BJ (cell line): ENCODE results near the gene TXNL4A. TPM values are rescaled to one million over a fixed set of nuclear protein-coding genes. Genes with fewer than 3 reads are reported as not detected.

Experiments used
- CTCF ChIA-PET: fragments of 350-600 bp; formaldehyde crosslinking; extraction: SDS; loops from one replicate; lab custom pipeline; 2021; ENCODE audit warnings: antibody characterized with exemption, inconsistent platforms; lab: Yijun Ruan, JAX
- POLR2A ChIA-PET: fragments of 300-600 bp; sonication (Branson Sonifier 250); formaldehyde crosslinking; extraction: SDS; loops from one replicate; lab custom pipeline; 2021; ENCODE audit warnings: antibody characterized with exemption; lab: Charles Lee
- DNase-seq: peaks from one replicate; pipeline ENCODE4 v3.0.0-alpha.2; 2011; ENCODE audit warnings: low read depth
- H3K27me3 ChIP-seq: 2 replicates; pipeline ENCODE4 v1.6.0; 2011; ENCODE audit warnings: low read length; ENCODE audit not compliant: control insufficient read depth, insufficient read depth
- H3K36me3 ChIP-seq: 2 replicates; pipeline ENCODE4 v1.5.1; 2011; ENCODE audit warnings: low read length; ENCODE audit not compliant: control insufficient read depth, insufficient read depth
- H3K4me3 ChIP-seq: 2 replicates; pipeline ENCODE4 v1.5.1; 2011; ENCODE audit warnings: low read depth, mild to moderate bottlenecking, control low read depth, low read length
- polyA plus RNA-seq: library from polyadenylated mRNA; depleted of rRNA; stranded (reverse); fragments of >200 nt; gene quantifications from 2 replicates; pipeline ENCODE4 v1.2.3, GENCODE V29; 2011
- TF ChIP-seq, protein P1 (sequence below): IDR thresholded peaks from 2 replicates; pipeline ENCODE4 v1.5.1; 2011; ENCODE audit warnings: low read depth, mild to moderate bottlenecking, control low read depth, inconsistent platforms, low read length, moderate library complexity; ENCODE audit not compliant: insufficient read depth

TXNL4A gene
- polyA plus RNA-seq, 1 experiment, result 95.8 TPM

DNA sequence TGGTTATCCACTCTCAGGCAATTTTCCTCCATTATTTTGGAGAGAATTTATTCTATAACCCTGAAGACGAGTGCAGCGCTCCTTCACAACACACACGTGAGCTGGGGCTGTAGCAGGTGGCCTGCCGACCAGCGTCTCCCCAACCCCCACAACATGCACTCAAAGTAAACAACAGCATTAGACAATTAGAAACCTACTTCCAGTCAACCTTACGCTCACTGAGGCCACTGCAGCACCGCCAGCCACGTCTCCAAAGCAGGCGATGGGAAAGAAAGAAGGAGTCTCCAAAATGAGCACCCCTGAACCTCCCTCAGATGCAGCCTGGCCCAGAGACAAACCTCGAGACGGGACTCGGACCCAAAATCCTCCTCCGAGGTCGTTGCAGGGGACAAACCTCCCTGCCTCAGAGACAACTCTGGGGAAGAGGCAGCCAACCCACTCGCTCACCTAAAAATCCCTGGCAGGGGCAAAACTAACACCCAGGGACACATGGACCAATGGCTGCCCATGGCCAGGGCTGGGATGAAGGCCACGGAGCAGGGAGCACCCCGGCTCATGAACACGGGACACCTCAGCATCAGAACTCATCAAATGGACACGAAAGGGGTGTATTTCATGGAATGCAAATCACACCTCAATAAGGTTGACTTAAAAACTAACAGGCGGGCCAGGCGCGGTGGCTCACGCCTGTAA lies 39.5 kb downstream of the TXNL4A start:
- peaks cover 8% of the 10 kb centered on the region for H3K36me3 ChIP-seq
- H3K27me3 ChIP-seq, result no peaks in the 10 kb centered on the region
- TF ChIP-seq, protein P1, sequence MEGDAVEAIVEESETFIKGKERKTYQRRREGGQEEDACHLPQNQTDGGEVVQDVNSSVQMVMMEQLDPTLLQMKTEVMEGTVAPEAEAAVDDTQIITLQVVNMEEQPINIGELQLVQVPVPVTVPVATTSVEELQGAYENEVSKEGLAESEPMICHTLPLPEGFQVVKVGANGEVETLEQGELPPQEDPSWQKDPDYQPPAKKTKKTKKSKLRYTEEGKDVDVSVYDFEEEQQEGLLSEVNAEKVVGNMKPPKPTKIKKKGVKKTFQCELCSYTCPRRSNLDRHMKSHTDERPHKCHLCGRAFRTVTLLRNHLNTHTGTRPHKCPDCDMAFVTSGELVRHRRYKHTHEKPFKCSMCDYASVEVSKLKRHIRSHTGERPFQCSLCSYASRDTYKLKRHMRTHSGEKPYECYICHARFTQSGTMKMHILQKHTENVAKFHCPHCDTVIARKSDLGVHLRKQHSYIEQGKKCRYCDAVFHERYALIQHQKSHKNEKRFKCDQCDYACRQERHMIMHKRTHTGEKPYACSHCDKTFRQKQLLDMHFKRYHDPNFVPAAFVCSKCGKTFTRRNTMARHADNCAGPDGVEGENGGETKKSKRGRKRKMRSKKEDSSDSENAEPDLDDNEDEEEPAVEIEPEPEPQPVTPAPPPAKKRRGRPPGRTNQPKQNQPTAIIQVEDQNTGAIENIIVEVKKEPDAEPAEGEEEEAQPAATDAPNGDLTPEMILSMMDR, result no peak
- ChIA-PET CTCF (interaction anchor here (1.1 kb wide), 1 partner anchor 10 kb away, joined by 4 read pairs; no protein-coding TSS in a partner anchor), POLR2A (interaction anchor here (0.5 kb wide), 1 partner anchor 15 kb away, joined by 6 read pairs; no protein-coding TSS in a partner anchor)
- DNase-seq, result no peak
- no peak overlapping the region for H3K4me3 ChIP-seq

DNA sequence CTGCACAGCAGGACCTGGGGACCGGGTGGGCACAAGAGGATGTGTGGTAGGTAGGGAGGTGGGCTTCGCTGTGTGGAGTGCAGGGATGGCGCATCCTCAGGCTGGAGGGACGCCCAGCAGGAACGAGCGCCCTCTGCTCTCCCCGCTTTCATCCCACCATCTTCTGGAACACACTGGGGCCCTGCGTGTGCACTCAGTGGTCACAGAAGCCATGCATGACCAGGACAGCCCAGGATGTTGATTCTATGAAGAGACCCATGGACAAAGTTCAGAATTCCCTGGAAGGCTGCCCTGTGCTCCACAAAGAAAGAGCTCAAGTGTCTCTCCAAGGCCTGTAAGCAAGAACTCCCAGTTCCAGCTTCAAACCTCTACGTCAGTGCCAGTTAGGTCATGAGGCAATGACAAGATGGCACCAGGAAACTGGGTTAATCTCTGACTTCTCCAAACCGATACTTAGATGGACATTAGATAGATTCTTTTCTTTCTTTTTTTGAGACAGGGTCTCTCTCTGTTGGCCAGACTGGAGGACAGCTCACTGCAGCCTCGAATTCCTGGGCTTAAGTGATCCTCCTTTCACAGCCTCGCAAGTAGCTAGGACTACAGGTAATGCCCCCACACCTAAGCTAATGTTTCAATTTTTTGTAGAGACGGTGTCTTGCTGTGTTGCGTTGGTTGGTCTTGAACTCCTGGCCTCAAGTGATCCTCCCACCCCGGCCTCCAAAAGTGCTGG lies 40.3 kb downstream of the TXNL4A start:
- H3K27me3 ChIP-seq, result no peaks in the 10 kb centered on the region
- TF ChIP-seq, protein P1, result no peak
- CTCF ChIA-PET, result interaction anchor here (1.1 kb wide), 1 partner anchor 13 kb away, joined by 5 read pairs; no protein-coding TSS in a partner anchor
- H3K36me3 ChIP-seq, result peaks cover 8% of the 10 kb centered on the region
- no peak for DNase-seq
- no peak overlapping the region for H3K4me3 ChIP-seq
- POLR2A ChIA-PET, result interaction anchor here (0.6 kb wide), 1 partner anchor 12 kb away, joined by 3 read pairs; no protein-coding TSS in a partner anchor

DNA sequence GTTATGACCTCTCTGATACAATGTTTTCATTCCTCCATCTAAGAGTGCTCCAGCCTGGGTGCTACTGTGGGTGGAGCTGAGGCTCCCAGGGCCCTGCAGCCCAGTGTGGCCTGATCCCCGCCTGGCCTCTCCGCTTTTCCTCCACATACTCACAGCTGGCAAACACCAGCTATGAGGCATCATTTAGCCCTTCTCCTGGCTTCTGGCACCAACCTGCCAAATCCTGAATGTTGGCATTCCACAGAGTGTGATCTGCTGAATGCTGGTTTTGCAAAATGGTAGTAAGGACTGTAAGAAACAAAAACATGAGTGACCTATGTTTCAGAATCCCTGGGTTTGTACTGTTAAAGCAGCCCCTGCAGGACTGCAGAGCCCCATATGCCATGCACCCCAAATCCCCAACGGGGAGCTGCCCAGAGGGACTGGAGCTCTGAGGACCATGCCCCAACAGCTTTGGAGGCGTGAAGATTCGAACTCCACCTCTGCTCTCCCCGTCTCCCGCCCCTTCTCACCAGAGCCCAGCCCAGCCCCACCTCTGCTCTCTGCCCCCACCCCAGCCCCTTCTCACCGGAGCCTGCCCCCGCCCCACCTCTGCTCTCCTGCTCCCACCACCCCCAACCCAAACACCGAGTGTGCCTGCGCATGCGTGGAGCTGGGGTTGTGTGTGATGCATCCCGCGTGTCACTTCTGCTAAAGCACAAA lies 41.2 kb downstream of the TXNL4A start:
- no peak overlapping the region for H3K4me3 ChIP-seq
- TF ChIP-seq, protein P1, result no peak
- DNase-seq, result no peak
- ChIA-PET POLR2A (no interaction called here), CTCF (interaction anchor here (1.1 kb wide), 1 partner anchor 14 kb away, joined by 5 read pairs; no protein-coding TSS in a partner anchor)
- H3K27me3 ChIP-seq, result no peaks in the 10 kb centered on the region
- H3K36me3 ChIP-seq, result peaks cover 11% of the 10 kb centered on the region

DNA sequence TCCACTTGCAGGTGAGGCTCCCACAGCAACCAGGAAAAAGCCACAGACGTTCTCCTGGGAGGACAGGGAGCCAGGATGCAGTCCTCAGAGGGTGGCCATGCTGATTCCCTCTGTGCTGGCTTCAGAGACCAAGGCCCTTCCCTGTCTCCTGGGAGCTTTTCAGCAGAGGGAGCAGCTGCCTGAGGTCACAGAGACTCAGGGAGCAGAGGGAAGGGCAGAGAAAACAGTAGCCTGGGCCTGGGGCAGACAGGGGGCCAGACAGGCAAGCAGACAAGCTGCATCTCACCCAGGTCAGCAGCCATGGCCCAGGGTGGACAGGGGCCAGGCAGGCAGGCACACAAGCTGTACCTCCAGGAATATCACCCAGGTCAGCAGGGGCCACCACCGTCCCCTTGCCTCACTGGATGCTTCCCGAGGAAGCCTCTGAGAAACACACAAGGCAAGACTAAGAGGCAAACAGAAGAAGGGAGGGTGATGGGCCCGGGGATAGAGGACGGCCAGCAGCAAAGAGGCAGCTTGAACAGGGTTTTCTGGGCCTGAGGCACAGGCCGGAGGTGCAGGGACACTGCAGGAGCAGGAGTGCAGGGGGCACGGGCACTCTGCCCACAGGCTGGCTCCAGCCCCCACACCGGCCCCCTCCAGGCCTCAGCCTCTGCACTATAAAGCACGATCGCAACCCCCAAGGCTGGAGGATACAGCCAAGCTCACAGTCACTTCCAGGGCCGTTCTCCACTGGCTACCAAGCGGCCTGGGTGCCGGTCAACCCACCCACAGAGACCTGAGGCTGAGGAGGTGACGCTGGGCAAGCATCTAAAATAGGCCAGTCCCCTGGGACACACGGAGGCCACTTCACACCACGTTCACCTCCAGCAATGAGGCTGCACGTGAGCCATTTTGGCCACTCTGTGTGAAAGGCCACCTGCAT lies 43.0 kb downstream of the TXNL4A start:
- Histone ChIP-seq H3K27me3 (no peaks in the 10 kb centered on the region), H3K36me3 (peaks cover 20% of the 10 kb centered on the region), H3K4me3 (no peak overlapping the region)
- ChIA-PET CTCF (no interaction called here), POLR2A (no interaction called here)
- no peak for DNase-seq
- TF ChIP-seq, protein P1, result no peak
